ENCODE measurements around the gene METTL24. TPM values are rescaled to one million over a fixed set of nuclear protein-coding genes. Genes with fewer than 3 reads are reported as not detected.

Gene METTL24
- total and polyA plus RNA-seq, 2 of the 8 experiments (the other 6 are each of a cell fraction or from before 2014, with no cell fraction given), result 0.30 to 0.39 TPM

GRCh38 chr6:110266996-110267395, 91.2 kb downstream of the METTL24 start:
- Histone ChIP-seq H3K79me2 (ENCODE audit: control insufficient read depth in 1 of 2, insufficient read depth in 2 of 2, low read length in 2 of 2) (no peaks in the 10 kb centered on the region), H3K23ac (ENCODE audit: insufficient read length) (no peak overlapping the region), H3K9ac (replicated peaks in 1 of 4; ENCODE audit: extremely low read depth in 1 of 4, low read depth in 3 of 4, low read length in 3 of 4) (no peak overlapping the region), H4K91ac (replicated peaks; ENCODE audit: insufficient read length, low read length) (no peak overlapping the region), H3K27ac (ENCODE audit: low read depth, low read length) (no peak overlapping the region), H2BK20ac (ENCODE audit: low read length) (no peak overlapping the region), H3K4me1 (replicated peaks in 1 of 4; ENCODE audit: control insufficient read depth in 3 of 4, insufficient read depth in 4 of 4, low read length in 3 of 4) (peaks cover 0 to 5% (median 3%) of the 10 kb centered on the region in 4 experiments; a peak in 3 of 7 replicates), H3K9me3 (ENCODE audit: insufficient read depth in 2 of 2, low read depth in 1 of 2, low read length in 1 of 2) (no peaks in the 10 kb centered on the region), H3K36me3 (ENCODE audit: control insufficient read depth in 2 of 4, insufficient read depth in 4 of 4, low read length in 3 of 4) (no peaks in the 10 kb centered on the region), H3K4ac (replicated peaks; ENCODE audit: insufficient read length, low read depth, low read length) (no peak overlapping the region), H3K4me3 (ENCODE audit: extremely low read depth in 1 of 4, insufficient read depth in 2 of 4, low read depth in 3 of 4, low read length in 4 of 4) (no peak overlapping the region), H2BK12ac (ENCODE audit: low read depth, low read length) (no peak overlapping the region), H2BK5ac (ENCODE audit: low read depth, low read length) (no peak overlapping the region), H4K8ac (ENCODE audit: extremely low read depth, insufficient read depth, low read length) (no peak overlapping the region), H3K27me3 (replicated peaks in 1 of 4; ENCODE audit: control insufficient read depth in 3 of 4, extremely low read depth in 1 of 4, insufficient read depth in 3 of 4, low read length in 3 of 4) (peaks cover 0 to 1% (median 0%) of the 10 kb centered on the region in 4 experiments; a peak in 1 of 7 replicates), H3K56ac (replicated peaks; ENCODE audit: insufficient read length, low read depth, low read length) (no peak overlapping the region), H4K5ac (ENCODE audit: insufficient read length, low read depth, low read length) (no peak overlapping the region), H3K14ac (ENCODE audit: insufficient read length) (no peak overlapping the region), H3K23me2 (ENCODE audit: low read depth, low read length) (no peaks in the 10 kb centered on the region), H3K18ac (ENCODE audit: extremely low read depth, low read length) (no peak overlapping the region), H2AFZ (ENCODE audit: low read length) (no peak overlapping the region), H3K4me2 (ENCODE audit: insufficient read depth in 1 of 2, low read depth in 2 of 2, low read length in 2 of 2) (no peak overlapping the region), H4K20me1 (replicated peaks in 1 of 2; ENCODE audit: control insufficient read depth in 1 of 2, insufficient read depth in 2 of 2, low read length in 2 of 2) (no peaks in the 10 kb centered on the region), H3K79me1 (ENCODE audit: low read depth, low read length) (no peaks in the 10 kb centered on the region), H2BK120ac (replicated peaks; ENCODE audit: low read depth, low read length) (no peak overlapping the region), H2BK15ac (ENCODE audit: low read length) (no peak overlapping the region), H2AK5ac (ENCODE audit: low read depth, low read length) (no peak overlapping the region)
- FAIRE-seq, result no peak
- CTCF ChIA-PET (ENCODE audit: partially characterized antibody), result no interaction called here
- POLR2A ChIA-PET (ENCODE audit: partially characterized antibody), result no interaction called here
- no peak for TF ChIP-seq JUN (IDR thresholded peaks at IDR 0.05; ENCODE audit: low read depth, low read length)
- DNase-seq (ENCODE audit: low read depth in 1 of 2, low spot score in 2 of 2), result no peak
